Fibroblast of lung (primary cell): ENCODE data around the gene PDE4D. TPM values are rescaled to one million over a fixed set of nuclear protein-coding genes. Genes with fewer than 3 reads are reported as not detected.
A peak's percentile ranks its signal among the peaks of the same experiment; 100 is the strongest.

Experiments
- DNase-seq, 2 donors: peaks; one replicate each; pipeline versions ENCODE4 v3.0.0 to v3.0.0-alpha.2; 2010; ENCODE audit warnings: low read depth in 2 of 2
- H2AFZ ChIP-seq: 2 replicates; pipeline ENCODE4 v1.5.1; 2012; ENCODE audit warnings: low read length, control low read depth, inconsistent platforms
- H3K27ac ChIP-seq: 2 replicates; pipeline ENCODE4 v1.5.1; 2011; ENCODE audit warnings: low read length, control low read depth; ENCODE audit not compliant: insufficient read depth
- H3K27me3 ChIP-seq: 2 replicates; pipeline ENCODE4 v1.5.1; 2011; ENCODE audit warnings: mild to moderate bottlenecking, low read length; ENCODE audit not compliant: control insufficient read depth, insufficient read depth
- H3K36me3 ChIP-seq: 2 replicates; pipeline ENCODE4 v1.5.1; 2011; ENCODE audit warnings: low read length; ENCODE audit not compliant: control insufficient read depth, insufficient read depth
- H3K4me1 ChIP-seq: 2 replicates; pipeline ENCODE4 v1.5.1; 2011; ENCODE audit warnings: low read length; ENCODE audit not compliant: control insufficient read depth, insufficient read depth; ENCODE audit errors: extremely low read depth
- H3K4me2 ChIP-seq: 2 replicates; pipeline ENCODE4 v1.5.1; 2011; ENCODE audit warnings: low read length, control low read depth; ENCODE audit not compliant: insufficient read depth; ENCODE audit errors: extremely low read depth
- H3K4me3 ChIP-seq, 4 experiments: fragments of 200-600 bp in 1 of 4; sonication (generic) in 1 of 4; replicated peaks in 1 of 4; 2 replicates each; pipeline ENCODE4 v1.5.1; 2011 to 2016; ENCODE audit warnings: low read length in 4 of 4, low read depth in 3 of 4, mild to moderate bottlenecking in 3 of 4, control low read depth in 2 of 4, inconsistent platforms in 1 of 4, mixed read lengths in 1 of 4; ENCODE audit not compliant: insufficient read depth in 1 of 4; ENCODE audit errors: control extremely low read depth in 1 of 4
- H3K79me2 ChIP-seq: 2 replicates; pipeline ENCODE4 v1.5.1; 2012; ENCODE audit warnings: mild to moderate bottlenecking, low read length, inconsistent platforms; ENCODE audit not compliant: control insufficient read depth, insufficient read depth
- H3K9ac ChIP-seq: 2 replicates; pipeline ENCODE4 v1.5.1; 2011; ENCODE audit warnings: mild to moderate bottlenecking, low read length, control low read depth; ENCODE audit not compliant: insufficient read depth
- H3K9me3 ChIP-seq: 2 replicates; pipeline ENCODE4 v1.5.1; 2012; ENCODE audit warnings: low read depth, low read length; ENCODE audit not compliant: control insufficient read depth, insufficient read depth
- H4K20me1 ChIP-seq: 2 replicates; pipeline ENCODE4 v1.5.1; 2011; ENCODE audit warnings: low read length; ENCODE audit not compliant: control insufficient read depth, insufficient read depth; ENCODE audit errors: extremely low read depth
- EZH2 ChIP-seq: IDR thresholded peaks from 2 replicates; pipeline ENCODE4 v1.5.1; 2012; ENCODE audit warnings: low read length, control low read depth, mild to moderate bottlenecking; ENCODE audit errors: missing control alignments
- polyA plus RNA-seq, 2 donors: library from polyadenylated mRNA; depleted of rRNA in 1 of 2; stranded (reverse) in 1 of 2; unstranded in 1 of 2; fragments of >200 nt; gene quantifications; 2 replicates each; pipeline ENCODE4 v1.2.1, GENCODE V29; 2011 to 2012; ENCODE audit warnings: missing spikeins in 1 of 2
- total RNA-seq: library from RNA; depleted of rRNA; stranded (reverse); fragments of >200 nt; gene quantifications from 2 replicates; pipeline ENCODE4 v1.2.1, GENCODE V29; 2014
- TF ChIP-seq, protein P1 (sequence below), 2 donors: IDR thresholded peaks in 1 of 2; conservative IDR thresholded peaks in 1 of 2; 1 replicate in 1 of 2; 2 replicates in 1 of 2; pipeline ENCODE4 v1.5.1; 2011 to 2012; ENCODE audit warnings: low read length in 2 of 2, control low read depth in 1 of 2, inconsistent platforms in 1 of 2, low read depth in 1 of 2, mild to moderate bottlenecking in 1 of 2

PDE4D gene
- total and polyA plus RNA-seq, 2 donors (not counting 1 experiment from before 2014, with no cell fraction given): 2.1 to 8.3 TPM

GRCh38 chr5:59037041-59037440, 856.5 kb downstream of the PDE4D start:
- no peak overlapping the region for H2AFZ ChIP-seq

DNA sequence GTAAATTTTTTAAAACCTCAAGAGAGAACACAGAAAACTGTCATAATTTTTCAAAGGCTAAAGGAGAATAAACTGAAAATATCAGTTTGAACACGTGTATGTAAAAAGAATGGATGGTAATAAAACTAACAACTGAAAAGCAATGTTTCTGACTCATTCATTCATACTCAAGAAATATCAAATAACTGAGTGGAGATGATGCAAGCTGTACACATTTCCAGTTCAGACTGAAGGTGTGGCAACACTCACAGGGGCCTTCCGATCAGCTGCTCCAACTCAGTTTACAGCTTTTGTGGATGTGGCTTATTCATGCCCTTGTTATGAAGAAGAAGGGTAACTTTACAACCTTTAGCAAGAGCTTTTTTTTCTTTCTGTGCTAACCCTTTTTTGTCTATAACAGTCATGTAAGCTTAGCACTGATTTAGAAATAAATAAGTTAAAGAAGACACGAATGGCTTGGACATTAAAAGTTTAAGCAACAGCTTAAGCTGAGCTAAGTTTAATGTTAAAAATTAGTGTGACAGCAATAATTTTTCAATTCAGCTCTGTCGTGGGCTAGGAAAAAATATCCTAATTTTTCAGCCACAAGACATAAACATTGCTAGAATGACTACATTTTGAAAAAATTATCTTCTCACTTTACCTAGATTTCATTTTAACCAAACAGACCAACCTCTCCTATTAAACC, 857.1 kb downstream of the PDE4D start:
- H2AFZ ChIP-seq: no peak overlapping the region
- peak overlapping the region; percentile 62 for H3K4me2 ChIP-seq
- no peaks in the 10 kb centered on the region for H3K79me2 ChIP-seq
- H3K9me3 ChIP-seq: no peaks in the 10 kb centered on the region
- no peaks in the 10 kb centered on the region for H3K27me3 ChIP-seq
- H3K27ac ChIP-seq: peak overlapping the region; percentile 53
- DNase-seq: peak; percentile 91 to 99
- H3K36me3 ChIP-seq: no peaks in the 10 kb centered on the region
- H3K4me1 ChIP-seq: peaks cover 8% of the 10 kb centered on the region
- peak overlapping the region in 2 of 4 experiments; percentile 20 to 95 for H3K4me3 ChIP-seq
- TF ChIP-seq, protein P1, sequence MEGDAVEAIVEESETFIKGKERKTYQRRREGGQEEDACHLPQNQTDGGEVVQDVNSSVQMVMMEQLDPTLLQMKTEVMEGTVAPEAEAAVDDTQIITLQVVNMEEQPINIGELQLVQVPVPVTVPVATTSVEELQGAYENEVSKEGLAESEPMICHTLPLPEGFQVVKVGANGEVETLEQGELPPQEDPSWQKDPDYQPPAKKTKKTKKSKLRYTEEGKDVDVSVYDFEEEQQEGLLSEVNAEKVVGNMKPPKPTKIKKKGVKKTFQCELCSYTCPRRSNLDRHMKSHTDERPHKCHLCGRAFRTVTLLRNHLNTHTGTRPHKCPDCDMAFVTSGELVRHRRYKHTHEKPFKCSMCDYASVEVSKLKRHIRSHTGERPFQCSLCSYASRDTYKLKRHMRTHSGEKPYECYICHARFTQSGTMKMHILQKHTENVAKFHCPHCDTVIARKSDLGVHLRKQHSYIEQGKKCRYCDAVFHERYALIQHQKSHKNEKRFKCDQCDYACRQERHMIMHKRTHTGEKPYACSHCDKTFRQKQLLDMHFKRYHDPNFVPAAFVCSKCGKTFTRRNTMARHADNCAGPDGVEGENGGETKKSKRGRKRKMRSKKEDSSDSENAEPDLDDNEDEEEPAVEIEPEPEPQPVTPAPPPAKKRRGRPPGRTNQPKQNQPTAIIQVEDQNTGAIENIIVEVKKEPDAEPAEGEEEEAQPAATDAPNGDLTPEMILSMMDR (conservative IDR thresholded peaks at IDR 0.05 in 1 of 2, IDR thresholded peaks at IDR 0.05 in 1 of 2; ENCODE audit: low read depth in 1 of 2, low read length in 2 of 2): no peak
- no peak for TF ChIP-seq EZH2
- H3K9ac ChIP-seq: no peak overlapping the region
- H4K20me1 ChIP-seq: no peaks in the 10 kb centered on the region

More at GRCh38 chr5:59037041-59037440, 856.5 kb downstream of the PDE4D start:
- H3K27ac ChIP-seq: peak overlapping the region; percentile 34
- no peaks in the 10 kb centered on the region for H4K20me1 ChIP-seq
- H3K79me2 ChIP-seq: no peaks in the 10 kb centered on the region
- H3K9ac ChIP-seq: no peak overlapping the region
- H3K4me2 ChIP-seq: no peak overlapping the region
- peak overlapping the region in 2 of 4 experiments; percentile 70 to 95 for H3K4me3 ChIP-seq
- H3K27me3 ChIP-seq: no peaks in the 10 kb centered on the region
- DNase-seq: peak in 1 of 2 donors; percentile 23
- TF ChIP-seq, protein P1 (conservative IDR thresholded peaks at IDR 0.05 in 1 of 2, IDR thresholded peaks at IDR 0.05 in 1 of 2; ENCODE audit: low read depth in 1 of 2, low read length in 2 of 2): no peak
- no peak for TF ChIP-seq EZH2
- H3K36me3 ChIP-seq: no peaks in the 10 kb centered on the region
- H3K4me1 ChIP-seq: peaks cover 8% of the 10 kb centered on the region
- H3K9me3 ChIP-seq: no peaks in the 10 kb centered on the region

- Histone ChIP-seq H3K4me3 (peak overlapping the region in 2 of 4 experiments; percentile 20 to 95), H3K27ac (peak overlapping the region; percentile 53), H3K4me1 (peaks cover 8% of the 10 kb centered on the region), H3K4me2 (peak overlapping the region; percentile 62), H2AFZ (no peak overlapping the region), H3K9me3 (no peaks in the 10 kb centered on the region), H3K27me3 (no peaks in the 10 kb centered on the region), H4K20me1 (no peaks in the 10 kb centered on the region), H3K9ac (no peak overlapping the region), H3K36me3 (no peaks in the 10 kb centered on the region), H3K79me2 (no peaks in the 10 kb centered on the region)
- DNase-seq: peak in 1 of 2 donors; percentile 20
- TF ChIP-seq, protein P1 (conservative IDR thresholded peaks at IDR 0.05 in 1 of 2, IDR thresholded peaks at IDR 0.05 in 1 of 2; ENCODE audit: low read depth in 1 of 2, low read length in 2 of 2): no peak
- no peak for TF ChIP-seq EZH2
Measured at GRCh38 chr5:59035681-59036080, 857.8 kb downstream of the PDE4D start.
